NCI-H1930 (cell line): ENCODE results near the gene NADSYN1.
"Not testable (repeated sequence)": the region's sequence is repeated elsewhere in the genome, so short reads cannot be mapped to it uniquely, and the experiment has no call there.

Source experiments
- DNase-seq, 2 experiments: peaks; one replicate each; lab custom pipeline; 2025; lab: John Stamatoyannopoulos, UW

NADSYN1 gene

DNA sequence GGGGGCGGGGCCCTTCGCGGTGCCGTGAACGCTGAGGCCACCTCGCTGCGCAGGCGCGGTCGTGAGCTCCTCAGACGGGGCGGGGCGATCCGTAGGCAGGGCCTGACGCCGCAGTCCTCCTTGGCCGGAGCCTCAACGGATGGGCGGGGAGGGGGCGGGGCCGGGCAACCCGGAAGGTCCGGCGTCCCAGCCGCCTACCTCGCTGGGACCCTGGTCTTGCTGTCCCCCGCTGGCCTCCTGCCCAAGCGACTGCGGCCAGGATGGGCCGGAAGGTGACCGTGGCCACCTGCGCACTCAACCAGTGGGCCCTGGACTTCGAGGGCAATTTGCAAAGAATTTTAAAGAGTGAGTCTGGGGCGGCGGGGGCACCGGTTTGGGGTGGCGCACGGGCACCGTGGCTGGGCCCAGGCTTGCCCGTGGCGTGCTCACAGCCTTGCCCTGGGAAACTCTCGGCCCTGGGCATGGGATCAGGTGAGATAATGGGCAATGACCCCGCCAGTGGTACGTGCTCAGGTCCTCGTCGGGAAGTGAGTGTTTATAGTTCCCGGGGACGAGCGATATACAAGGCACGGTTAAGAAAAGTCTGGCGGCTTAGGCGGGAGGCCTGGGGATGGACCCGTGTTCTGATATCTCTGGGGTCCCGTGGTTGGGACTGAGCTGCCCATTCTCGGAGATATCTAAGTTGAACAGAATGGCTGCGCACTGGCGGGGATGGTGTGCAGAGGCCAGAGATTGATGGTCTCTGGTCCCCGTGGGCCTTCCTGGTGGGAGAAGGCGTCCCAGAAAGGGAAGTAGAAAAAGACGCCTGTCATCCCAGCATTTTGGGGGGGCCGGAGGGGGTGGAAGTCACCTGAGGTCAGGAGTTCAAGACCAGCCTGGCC lies at the start of gene NADSYN1:
Gene NADSYN1 (plus strand): TSS at position 167 of the 881 bp plus-strand sequence. CDS start 94 bp downstream, at position 261.
- DNase-seq = peak; percentile 86 to 95

DNA sequence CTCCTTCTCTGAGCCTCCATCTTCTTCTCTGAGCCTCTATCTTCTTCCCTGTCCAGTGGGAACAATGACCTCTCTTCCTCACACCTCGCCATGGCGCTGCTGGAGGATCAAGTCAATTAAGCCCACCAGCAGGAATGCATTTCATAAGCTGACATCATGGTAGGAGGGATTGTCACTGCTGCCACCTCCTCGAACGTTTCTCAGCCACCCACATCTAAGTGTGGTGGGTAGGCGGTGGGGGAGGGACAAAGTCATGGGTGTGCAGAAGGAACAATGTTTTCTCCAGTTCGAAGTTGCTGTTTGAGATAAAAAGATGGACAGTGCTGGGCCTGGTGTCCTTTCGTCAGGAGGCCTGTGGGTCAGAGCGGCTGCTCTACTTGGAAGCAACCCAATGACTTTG lies 48.8 kb upstream of the NADSYN1 start:
- no peak for DNase-seq

DNA sequence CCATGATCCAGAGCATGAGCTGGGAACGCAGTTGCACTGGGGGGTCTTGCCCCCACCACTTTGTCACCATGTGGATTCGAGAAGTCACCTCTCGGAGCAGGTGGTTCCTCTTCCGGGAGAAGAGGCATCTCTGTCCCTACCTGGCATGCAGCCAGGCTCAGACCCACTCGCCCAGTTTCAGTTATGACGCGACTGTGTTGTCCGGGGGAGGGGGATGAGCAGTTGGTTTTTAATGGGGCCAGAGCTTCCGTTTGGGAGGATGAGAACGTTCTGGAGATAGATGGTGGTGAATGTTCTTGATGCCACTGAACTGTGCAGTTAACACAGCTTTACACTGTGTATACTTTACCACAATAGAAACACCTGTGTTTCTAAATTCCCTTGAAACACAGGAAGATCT lies 46.3 kb upstream of the NADSYN1 start:
- DNase-seq = no peak

DNA sequence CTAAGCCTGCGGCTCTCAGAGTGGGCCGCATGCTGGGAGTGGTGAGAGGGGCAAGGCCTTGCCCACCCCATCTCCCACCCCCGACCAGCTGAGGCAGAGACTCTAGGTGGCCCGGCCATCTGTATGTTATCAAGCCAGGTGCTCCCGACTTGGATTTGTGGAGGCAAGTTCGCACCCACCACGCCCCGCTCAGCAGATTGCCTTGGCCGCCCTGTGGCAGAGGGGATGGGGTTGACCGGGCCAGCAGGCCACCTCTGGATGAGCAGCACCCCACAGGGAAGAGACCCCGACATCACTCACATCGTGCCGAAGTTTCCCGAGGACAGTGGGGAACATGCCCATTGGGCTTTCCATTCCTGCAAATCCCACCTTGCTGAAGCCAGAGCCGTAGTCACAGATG lies 45.6 kb upstream of the NADSYN1 start:
- DNase-seq = no peak

DNA sequence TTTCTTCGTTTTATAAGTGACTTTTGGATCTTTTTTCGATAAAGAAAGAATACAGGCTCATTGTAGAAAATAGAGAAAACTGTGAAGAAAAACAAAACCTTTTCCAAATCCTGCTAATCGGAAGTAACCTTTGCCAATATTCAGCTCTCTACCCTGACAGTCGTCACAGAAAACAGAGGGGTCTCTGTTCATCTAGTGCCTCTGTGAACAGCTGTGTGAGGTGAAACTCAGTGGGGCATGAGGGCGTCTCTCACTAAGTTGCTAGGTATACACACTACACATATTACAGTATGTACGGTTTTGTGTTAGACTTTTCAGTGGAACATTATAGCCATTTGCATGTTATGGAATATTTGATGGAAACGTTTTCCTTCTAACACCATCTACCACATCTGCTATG lies 44.2 kb upstream of the NADSYN1 start:
- DNase-seq = no peak

DNA sequence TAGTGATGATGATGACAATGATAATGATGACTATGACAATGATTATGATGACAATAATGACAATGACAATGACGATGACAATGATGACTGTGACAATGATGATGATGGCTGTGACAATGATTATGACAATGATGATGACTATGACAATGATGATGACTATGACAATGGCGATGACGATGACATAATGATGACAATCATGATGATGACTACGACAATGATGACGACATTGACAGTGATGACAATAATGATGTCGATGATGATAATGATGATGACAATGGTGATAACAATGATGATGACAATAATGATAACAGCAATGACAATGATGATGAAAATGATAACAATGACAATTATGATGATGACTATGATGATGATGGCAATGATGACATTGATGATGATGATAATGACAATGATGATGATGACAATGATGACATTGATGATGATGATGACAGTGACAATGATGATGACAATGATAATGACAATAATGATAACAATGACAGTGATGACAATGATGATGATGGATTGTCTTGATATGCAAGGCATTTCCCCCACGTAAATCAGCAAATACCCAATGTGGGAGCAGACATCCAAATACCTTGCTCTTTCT lies 42.5 kb upstream of the NADSYN1 start:
- DNase-seq = no peak

DNA sequence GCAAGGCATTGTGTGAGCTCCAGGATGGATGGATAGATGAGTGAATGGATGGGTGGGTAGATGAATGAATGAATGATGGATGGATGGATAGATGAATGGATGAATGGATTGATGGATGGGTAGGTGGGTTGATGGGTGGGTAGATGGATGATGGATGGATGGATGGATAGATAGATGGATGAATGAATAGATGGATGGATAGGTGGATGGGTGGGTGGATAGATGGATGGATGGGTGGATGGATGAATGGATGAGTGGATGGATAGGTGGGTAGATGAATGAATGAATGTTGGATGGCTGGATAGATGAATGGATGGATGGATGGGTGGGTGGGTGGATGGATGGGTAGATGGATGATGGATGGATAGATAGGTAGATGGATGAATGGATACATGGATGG lies 38.4 kb upstream of the NADSYN1 start:
- DNase-seq = no peak

DNA sequence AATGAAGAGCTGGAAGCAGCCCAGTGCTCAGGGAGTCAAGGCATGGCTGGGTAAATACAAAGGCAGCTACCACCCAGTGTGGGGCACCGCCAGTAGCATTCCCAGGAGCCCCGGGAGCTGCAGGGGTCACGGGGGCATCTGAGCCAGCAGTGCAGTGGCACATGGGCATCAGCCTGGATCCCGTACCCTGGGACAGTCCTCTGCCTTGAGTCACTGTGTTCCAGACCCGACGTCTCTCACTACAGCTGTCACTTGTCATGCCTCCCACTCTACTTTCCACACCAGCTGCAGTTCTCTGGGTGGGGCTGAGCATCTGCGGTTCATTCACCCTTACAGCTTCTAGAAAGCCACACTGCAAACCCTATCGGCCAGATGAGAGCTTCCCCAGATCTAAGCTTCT lies 34.4 kb upstream of the NADSYN1 start:
- DNase-seq = no peak

DNA sequence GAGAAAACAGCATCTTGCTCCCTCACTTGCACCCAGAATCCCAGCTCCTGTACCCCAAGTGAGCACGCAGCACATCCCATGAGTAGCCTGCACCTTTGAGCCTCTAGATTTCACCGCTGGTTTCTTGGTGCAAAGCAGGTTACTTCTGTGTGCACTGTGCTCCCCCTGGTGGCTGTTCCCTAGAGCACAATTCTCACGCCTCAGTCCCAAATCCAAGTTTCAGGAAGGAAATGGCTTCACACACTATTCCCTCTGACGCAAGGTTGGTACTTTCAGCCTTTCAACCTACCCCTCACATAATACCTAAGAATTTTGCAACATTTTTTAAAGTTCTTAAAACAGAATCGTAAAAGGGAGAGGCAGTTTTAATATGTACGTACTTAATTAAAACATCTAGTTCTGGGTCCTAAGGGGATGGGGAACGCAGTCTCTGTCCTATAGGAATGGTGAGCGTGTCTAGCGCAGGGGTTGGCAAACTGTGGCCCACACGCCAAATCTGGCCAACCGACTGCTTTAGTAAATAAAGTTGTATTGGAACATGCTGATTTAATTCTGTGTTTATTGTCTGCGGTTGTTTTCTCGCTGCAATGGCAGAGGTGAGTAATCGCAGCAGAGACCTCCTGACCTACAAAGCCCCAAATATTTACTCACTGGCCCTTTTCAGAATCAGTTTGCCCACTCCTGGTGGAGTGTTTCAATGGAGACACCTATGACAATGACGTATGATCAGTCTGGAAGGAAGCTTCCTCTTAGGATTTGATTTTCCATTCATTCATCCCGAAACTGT lies 32.4 kb upstream of the NADSYN1 start:
- peak in 1 of 2 experiments; percentile 17 for DNase-seq

DNA sequence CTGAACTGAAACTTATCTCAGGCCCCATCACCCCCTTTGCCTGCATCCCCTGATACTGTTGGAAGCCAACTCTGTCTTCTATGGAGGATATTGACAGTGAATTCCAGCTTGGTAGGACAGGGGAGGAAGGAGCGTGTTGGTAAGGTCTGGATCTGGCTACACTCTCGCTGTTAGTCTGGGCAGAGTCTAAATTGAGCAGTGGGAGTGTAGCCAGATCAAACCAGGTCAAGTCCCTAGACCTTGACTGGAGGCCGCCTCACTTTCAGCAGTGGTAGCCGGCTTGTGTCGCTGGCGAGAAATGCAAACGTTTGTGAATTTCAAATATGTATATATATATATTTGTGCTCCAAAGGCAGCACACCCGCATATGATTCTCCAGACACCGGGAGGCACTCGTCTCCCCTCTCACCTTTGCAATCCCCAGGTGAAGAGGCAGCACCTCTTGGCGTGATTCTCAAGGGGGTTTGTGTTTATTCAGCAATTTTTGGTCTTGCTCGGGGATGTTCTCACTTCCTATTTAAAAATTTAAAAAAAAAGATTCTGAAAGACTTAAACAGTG lies 31.5 kb upstream of the NADSYN1 start:
- DNase-seq = no peak

DNA sequence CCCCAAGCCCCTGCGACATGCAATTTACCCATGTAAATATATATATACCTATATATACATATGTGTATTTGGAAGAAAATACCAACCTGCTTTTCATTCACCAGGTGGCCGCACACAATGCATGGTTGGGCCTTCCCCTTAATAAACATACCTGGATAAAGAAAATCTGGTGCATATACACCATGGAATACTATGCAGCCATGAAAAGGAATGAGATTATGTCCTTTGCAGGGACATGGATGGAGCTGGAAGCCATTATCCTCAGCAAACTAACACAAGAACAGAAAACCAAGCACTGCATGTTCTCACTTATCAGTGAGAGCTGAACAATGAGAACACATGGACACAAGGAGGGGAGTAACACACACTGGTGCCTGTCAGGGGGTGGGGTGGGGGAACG lies 30.7 kb upstream of the NADSYN1 start:
- DNase-seq = not testable (repeated sequence)

DNA sequence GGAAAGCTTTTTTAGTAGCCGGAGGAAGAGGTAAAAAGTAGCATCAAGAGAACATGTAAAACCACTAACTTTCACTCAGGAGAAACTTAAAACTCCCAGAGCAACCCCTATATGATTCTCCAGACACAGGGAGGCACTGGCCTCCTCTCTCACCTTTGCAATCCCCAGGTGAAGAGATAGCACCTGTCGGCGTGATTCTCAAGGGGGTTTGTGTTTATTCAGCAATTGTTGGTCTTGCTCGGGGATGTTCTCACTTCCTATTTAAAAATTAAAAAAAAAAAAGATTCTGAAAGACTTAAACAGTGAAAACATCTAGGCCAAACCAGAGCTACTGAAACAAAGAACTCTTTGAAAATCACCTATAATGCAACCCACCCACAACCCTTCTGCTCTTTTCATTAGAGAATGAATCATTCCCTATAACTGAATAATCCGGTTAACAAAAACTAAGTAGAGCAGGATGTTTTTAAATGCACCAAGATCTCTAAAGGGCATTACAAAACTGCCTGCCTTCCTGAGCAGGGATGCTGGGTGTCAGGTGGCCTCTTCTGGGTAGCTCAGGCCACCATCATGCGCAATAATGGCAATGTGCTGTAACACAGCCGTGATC lies 29.7 kb upstream of the NADSYN1 start:
- no peak for DNase-seq

DNA sequence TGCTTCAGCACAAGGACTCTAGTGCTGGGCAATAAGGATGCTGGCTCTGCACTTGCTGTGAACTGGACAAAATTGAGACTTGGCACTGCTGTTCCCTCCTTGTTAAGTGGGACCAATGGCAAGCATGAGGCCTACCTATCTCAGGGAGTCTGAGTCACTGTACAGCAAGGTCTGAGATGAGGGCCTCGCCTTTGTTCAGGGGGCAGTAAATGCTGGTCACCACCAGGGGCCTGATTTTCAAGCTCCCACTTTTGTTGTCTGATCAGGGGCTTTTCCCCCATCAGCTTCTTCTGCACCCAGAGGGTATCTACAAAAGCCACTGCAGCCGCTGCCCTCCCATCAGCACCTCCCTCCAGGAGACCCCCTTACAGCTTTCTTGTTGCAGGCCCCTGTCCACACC lies 27.6 kb upstream of the NADSYN1 start:
- no peak for DNase-seq

DNA sequence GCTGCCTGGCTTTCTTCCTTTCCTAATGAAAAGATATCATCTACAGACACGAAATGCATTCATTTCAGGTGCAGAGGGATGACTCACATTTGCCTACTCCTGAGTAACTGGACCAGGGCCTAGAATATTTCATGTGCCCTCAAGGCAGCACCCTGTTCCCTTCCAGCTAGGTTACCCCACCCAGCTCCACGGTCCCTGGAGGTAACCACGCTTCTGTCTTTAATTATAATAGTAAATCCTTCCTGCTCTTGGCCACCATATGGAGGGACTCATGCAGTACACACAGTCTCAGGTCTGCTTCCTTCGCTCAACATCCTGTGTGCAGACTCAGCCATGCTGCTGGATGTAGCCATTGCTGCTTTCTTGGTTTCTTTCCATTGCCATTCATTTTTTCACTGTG lies 27.1 kb upstream of the NADSYN1 start:
- no peak for DNase-seq

DNA sequence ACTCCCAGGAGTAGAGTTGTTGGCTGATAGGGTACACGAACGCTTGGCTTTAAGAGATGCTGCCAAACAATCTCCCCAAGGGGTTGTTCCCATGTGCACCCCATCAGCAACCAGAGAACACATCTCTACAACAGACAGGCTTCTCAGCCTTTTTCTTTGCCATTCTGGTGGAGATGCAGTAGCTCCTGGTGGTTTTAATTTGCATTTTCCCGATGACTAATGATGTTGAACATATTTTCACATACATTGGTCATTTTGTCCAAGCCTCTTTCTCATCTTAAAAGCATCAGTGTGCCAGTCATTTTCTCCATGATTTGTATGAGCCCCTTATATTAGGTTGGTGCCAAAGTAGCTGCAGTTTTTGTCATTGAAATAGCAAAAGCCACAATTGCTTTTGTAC lies 26.6 kb upstream of the NADSYN1 start:
- no peak for DNase-seq

DNA sequence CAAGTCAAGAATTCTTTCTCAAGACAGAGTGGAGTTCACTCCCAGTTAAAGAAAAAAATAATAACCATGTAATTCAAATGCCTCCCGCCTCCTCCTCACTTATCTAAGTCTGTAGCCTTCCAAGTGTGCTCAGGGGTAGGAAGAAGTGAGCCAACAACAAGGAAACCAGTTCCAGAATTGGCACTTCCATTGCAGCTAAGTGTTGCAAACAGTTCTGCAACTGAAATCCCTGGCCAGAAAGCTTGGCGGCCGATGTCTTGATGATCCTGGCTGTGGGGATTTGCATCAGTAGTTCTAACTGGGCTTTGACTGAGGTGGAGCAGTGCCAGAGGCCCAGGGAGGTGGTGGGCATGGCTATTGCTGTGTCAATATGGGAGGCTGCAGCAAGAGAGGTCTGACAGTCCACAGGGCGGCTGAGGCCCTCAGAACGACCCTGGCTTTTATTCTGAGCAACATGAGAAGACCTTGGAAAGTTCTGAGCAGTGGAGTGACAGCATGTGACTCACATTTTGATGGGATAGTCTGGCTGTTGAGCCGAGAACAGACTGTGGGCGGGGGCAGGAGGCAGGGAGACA lies 24.1 kb upstream of the NADSYN1 start:
- no peak for DNase-seq

DNA sequence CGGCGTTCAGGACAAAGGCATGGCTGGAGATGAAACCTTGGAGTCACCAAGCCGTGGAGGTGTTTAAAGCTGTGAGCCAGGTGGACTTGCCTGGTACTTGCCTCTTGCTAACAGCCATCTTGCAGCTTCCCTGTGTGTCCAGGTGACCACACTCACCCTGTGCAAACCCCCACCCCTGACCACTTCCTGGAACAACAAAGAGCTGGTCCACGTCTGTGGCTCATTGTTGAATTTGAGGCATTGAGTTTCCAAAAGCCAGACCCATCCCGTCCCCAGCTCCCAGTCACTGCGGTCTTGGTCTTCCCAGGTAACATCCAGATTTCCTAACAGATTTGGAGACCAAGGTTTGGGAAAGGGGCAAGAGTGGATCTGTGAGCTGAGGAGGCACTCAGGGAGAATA lies 23.3 kb upstream of the NADSYN1 start:
- DNase-seq = no peak

DNA sequence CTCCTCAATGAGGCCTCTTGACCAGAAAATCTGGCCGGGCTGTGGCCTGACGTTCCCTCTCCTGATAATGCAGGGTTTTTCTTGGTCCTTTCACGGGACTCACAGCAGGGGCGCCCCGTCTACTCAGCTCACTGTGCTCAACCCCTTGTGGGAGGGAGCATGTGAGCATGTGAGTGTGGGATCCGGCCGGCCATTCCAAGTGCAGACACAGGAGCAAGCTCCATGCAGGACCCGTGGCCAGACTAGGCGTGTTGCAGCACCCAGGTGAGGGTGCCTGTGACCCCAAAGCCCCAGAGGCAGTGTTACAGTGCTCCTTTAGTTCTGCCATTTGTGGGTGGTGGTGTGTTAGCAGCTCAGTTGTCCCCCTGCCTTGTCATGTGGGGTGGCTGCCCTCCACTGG lies 22.8 kb upstream of the NADSYN1 start:
- DNase-seq = no peak

DNA sequence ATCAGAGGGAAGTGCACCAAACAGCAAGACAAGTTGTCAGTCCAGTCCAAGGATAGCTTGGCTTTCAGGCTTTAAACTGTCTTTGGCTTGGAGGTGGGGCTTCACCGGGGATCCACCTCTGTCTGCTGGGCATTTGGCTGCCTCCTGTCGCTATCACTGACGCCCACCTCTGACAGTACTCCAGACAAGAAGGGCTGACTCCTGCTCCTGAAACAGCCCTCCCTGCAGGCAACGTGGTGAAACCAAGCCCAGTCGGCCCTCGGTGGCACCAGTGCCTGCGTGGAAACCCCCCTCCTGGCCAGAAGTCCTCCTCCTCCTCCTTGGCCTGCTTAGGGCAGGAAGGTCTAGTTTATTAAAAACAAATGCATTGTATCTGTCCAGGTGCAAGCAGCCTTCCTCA lies 21.7 kb upstream of the NADSYN1 start:
- DNase-seq = no peak

DNA sequence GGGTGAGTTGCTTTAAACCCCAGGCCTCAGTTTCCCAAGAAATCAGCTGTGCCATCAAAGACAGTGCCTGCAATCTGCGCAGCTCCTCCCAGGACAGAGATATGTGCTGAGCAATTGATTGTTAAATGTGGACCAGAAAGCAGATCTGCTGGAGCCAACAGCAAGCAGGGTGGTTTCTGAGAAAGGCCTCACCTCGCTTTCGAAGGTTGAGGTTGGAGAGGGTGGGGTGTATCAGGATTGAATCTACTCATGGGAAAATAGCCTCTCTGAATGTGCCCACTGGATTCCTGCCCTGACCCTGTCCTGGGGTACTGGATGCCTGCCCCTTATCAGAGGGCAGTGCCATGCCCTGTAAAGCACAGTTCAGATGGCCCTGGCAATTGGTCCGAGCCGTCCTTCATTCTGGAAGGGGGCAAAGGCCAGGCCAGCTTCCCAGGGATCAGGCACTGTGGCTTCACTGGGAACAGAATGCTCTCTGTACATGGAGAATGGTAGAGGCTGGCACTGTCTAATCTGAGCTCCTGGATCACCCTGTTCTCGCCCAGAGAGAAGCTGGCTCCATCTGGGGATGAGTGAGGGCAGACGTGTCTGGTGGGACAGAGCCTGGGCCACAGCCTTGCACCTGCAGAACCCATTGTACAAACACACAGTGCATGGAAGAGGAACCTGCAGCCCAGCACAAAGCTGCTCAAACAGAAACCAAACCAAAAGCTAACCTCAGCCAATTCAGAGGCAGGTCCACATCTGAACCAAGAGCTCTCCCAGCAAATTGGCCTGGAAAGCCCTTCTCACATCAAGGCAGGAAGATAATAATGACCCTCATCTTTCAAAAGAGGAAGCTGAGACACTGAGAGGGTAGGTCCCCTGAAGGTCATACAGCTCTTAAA lies 20.0 kb upstream of the NADSYN1 start:
- DNase-seq = no peak
